GM18498 (cell line): ENCODE results near the gene TMTC4.
A peak's percentile ranks its signal among the peaks of the same experiment; 100 is the strongest.
"Not testable (repeated sequence)": the region's sequence is repeated elsewhere in the genome, so short reads cannot be mapped to it uniquely, and the experiment has no call there.

Experiments
- ATAC-seq: cut with Tn5 transposase; IDR thresholded peaks from one replicate; pipeline ENCODE4 v1.9.1; 2021; ENCODE audit warnings: mild to moderate bottlenecking, moderate library complexity; ENCODE audit not compliant: unreplicated experiment

The TMTC4 gene, protein sequence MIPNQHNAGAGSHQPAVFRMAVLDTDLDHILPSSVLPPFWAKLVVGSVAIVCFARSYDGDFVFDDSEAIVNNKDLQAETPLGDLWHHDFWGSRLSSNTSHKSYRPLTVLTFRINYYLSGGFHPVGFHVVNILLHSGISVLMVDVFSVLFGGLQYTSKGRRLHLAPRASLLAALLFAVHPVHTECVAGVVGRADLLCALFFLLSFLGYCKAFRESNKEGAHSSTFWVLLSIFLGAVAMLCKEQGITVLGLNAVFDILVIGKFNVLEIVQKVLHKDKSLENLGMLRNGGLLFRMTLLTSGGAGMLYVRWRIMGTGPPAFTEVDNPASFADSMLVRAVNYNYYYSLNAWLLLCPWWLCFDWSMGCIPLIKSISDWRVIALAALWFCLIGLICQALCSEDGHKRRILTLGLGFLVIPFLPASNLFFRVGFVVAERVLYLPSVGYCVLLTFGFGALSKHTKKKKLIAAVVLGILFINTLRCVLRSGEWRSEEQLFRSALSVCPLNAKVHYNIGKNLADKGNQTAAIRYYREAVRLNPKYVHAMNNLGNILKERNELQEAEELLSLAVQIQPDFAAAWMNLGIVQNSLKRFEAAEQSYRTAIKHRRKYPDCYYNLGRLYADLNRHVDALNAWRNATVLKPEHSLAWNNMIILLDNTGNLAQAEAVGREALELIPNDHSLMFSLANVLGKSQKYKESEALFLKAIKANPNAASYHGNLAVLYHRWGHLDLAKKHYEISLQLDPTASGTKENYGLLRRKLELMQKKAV

GRCh38 chr13:100674572-100674871 lies at the start of gene TMTC4:
TMTC4 (minus strand) TSS chr13:100674795; CDS start chr13:100670362, 4,433 bp downstream.
- peak; percentile 53 for ATAC-seq

GRCh38 chr13:100722517-100722916 lies 47.9 kb upstream of the TMTC4 start:
- no peak for ATAC-seq

- peak; percentile 77 for ATAC-seq
These were observed 47.4 kb upstream of the TMTC4 start for GRCh38 chr13:100721885-100722512.

DNA sequence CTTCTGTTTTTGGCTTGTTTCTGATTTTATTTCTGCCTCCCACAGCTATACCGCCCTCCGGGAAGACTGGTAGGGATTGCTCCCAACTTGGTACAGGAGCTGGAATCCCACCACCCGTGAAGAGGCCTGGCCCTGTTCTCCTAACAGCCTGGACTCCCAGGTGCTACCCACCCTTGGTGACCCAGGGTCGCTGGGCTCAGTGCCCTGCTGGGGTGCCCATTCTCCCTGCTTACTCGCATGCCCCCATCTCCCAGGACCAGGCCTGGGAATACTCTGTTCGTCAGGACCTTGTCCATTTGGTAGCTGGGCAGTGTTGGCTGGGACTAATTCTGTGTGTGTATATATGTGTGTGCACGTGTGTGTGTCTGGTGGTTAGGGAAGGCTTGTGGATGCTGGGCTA lies 41.0 kb upstream of the TMTC4 start:
- no peak for ATAC-seq

DNA sequence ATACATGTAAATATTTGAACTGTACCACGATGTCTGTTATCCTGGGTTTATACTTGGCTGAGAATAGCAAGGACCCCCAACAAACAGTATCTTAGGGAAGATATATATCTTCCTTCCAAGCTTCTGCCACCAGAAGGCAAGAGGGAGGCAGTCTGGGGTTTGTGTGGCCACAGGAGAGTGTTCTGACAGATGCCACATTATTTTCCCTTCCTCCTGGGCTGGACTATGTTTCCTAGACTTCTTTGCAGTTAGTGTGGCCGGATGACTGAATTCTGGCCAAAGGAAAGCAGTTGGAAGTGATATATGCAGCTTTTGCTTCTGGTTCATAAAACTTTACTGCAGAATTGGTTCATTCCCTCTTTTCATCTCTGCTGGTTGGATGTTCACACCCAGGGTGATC lies 39.9 kb upstream of the TMTC4 start:
- ATAC-seq: no peak

DNA sequence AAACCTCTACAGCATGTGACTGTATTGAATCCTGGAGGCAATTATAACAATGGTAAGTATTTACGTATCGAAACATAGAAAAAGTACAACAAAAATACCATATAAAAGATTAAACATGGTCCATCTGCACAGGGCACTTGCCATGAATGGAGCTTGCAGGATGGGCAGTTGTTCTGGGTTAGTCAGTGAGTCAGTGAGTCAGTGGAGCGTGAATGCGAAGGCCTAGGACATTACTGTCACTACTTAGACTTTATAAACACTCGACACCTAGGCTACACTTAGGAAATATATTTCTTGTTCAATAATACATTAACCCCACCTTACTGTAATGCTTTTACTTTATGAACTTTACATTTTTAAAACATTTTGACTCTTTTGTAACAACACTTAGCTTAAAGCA lies 35.6 kb upstream of the TMTC4 start:
- no peak for ATAC-seq

GRCh38 chr13:100707818-100708740 lies 33.5 kb upstream of the TMTC4 start:
- no peak for ATAC-seq

DNA sequence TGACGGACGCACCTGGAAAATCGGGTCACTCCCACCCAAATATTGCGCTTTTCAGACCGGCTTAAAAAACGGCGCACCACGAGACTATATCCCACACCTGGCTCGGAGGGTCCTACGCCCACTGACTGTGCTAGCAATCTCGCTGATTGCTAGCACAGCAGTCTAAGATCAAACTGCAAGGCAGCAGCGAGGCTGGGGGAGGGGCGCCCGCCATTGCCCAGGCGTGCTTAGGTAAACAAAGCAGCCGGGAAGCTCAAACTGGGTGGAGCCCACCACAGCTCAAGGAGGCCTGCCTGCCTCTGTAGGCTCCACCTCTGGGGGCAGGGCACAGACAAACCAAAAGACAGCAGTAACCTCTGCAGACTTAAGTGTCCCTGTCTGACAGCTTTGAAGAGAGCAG lies 23.7 kb upstream of the TMTC4 start:
- not testable (repeated sequence) for ATAC-seq

DNA sequence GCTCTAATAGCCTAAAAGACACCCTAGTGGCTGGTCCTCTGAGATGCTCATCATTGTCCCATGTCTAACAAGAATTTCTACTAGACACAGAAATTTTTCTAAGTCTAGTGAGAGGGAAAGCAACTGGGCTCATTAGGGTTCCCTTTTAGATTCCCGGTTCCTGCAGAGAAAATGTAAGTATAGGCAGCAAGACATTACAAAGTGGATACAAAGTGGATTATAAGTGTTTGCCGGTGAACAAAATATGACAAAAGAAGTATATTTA lies 20.8 kb upstream of the TMTC4 start:
- ATAC-seq: no peak

GRCh38 chr13:100694722-100695508 lies 20.3 kb upstream of the TMTC4 start:
- peak; percentile 44 for ATAC-seq

GRCh38 chr13:100689191-100689590 lies 14.6 kb upstream of the TMTC4 start:
- ATAC-seq: no peak

GRCh38 chr13:100680131-100680530 lies 5.5 kb upstream of the TMTC4 start:
- no peak for ATAC-seq

- not testable (repeated sequence) for ATAC-seq
These were observed 2.5 kb upstream of the TMTC4 start for GRCh38 chr13:100677128-100677527.

- no peak for ATAC-seq
These were observed 1.1 kb upstream of the TMTC4 start for GRCh38 chr13:100675661-100676129.

- ATAC-seq: peak; percentile 96
These were observed 471 bp upstream of the TMTC4 start for GRCh38 chr13:100674872-100675660.

GRCh38 chr13:100673713-100674571 lies 653 bp downstream of the TMTC4 start:
- ATAC-seq: peak; percentile 41

GRCh38 chr13:100673376-100673712 lies 1.3 kb downstream of the TMTC4 start:
- ATAC-seq: no peak

- no peak for ATAC-seq
These were observed 3.0 kb downstream of the TMTC4 start for GRCh38 chr13:100671389-100672182.
